Erythroblast (primary cell): ENCODE data around the gene B3GLCT.

Source experiments
- GATA1 ChIP-seq: IDR thresholded peaks from 2 replicates; pipeline ENCODE4 v1.6.1; 2011; ENCODE audit warnings: low read depth, mild to moderate bottlenecking, control low read depth, low read length, moderate library complexity
- POLR2A ChIP-seq: IDR thresholded peaks from 2 replicates; pipeline ENCODE4 v1.6.1; 2011; ENCODE audit warnings: mild to moderate bottlenecking, low read length

GRCh38 chr13:31207661-31208552 is 8.1 kb downstream of the B3GLCT start:
- TF ChIP-seq POLR2A (no peak), GATA1 (no peak)
